NOMO-1 treated with DMSO at 0.1 percent for 48 hours (cell line): ENCODE results near the gene VMO1.

ENCODE experiments used
- DNase-seq: peaks from one replicate; lab custom pipeline; 2025; ENCODE audit not compliant: unreplicated experiment; lab: John Stamatoyannopoulos, UW

Gene VMO1

DNA sequence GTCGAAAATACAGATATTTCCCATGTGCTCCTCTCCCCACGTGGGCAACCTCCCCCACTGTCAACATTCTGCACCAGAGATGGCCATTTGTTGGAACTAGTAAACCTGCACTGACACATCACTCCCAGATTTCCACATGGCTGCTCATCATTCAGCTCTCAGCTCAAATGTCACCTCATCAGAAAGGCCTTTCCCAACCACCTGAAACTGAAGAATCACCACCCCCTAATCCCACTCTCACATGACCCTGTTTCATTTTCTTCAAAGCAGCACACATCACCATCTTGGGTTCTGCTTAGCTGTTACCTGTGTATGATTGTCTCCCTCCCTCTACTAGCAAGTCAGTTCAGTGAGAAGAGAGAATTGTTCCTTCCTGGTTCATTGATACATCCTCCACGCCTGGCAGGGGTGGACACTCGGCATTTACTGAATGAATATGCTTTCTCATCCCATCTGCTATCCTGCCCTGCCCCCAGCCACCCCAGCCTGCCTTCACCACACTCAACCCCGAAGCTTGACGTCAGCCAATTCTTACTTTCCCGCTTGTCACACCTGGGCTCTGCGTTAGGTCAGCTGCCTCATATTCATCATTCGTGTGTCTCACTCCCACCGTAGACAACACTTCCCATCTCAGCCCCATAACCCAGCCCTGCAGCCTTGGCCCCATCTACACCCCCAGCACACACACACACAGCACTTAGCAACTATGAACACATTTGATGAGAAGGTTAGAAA, 14.5 kb upstream of the VMO1 start:
- DNase-seq = no peak

DNA sequence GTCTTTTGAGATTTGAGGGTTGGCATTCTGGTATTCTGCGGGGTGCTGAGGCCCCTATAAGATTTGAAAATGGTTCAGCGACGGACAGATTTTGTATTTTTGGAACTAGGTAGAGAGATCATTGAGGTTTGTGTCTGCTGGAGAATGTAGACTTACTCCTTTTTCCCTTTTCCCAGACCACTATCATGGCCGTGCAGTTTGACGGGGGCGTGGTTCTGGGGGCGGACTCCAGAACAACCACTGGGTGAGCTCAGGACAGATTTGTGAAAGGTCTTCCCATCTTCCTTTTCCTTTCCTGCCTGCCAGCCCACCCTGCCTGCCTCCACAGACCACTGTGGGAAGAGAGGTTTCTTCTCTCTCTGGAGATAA, 10.4 kb upstream of the VMO1 start:
- DNase-seq = peak; percentile 1

DNA sequence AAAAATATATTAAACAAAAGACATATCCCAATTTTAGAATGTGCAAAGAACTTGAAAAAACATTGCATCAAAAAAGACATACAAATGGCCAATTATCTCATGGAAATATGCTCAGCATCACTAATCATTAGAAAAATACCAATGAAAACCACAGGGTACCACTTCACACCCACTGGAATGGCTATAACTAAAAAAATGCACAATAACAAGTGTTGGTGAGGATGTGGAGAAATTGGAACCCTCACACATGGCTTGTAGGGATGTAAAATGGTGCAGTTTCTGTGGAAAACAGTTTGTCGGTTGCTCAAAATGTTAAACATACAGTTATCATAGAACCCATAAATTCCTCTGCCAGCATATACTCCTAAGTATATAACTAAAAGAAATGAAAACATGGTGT, 9.0 kb upstream of the VMO1 start:
- DNase-seq = no peak

DNA sequence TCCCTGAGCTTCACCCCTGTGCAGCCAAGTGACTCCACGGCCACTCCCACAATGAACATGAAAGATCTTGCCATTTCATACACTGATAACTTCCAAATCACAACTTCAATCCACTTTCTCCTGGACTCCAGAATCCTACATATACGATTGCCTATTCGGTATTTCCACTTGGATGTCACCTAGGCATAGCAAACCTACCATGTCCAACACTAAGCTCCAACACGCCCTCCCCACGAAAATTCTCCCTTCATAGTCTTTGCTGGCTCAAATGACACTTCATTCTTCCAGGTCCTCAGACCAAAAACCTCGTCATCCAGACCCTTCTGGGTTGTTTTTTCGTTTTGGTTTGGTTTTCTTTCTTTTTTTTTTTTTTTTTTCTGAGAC, 4.5 kb upstream of the VMO1 start:
- no peak for DNase-seq

DNA sequence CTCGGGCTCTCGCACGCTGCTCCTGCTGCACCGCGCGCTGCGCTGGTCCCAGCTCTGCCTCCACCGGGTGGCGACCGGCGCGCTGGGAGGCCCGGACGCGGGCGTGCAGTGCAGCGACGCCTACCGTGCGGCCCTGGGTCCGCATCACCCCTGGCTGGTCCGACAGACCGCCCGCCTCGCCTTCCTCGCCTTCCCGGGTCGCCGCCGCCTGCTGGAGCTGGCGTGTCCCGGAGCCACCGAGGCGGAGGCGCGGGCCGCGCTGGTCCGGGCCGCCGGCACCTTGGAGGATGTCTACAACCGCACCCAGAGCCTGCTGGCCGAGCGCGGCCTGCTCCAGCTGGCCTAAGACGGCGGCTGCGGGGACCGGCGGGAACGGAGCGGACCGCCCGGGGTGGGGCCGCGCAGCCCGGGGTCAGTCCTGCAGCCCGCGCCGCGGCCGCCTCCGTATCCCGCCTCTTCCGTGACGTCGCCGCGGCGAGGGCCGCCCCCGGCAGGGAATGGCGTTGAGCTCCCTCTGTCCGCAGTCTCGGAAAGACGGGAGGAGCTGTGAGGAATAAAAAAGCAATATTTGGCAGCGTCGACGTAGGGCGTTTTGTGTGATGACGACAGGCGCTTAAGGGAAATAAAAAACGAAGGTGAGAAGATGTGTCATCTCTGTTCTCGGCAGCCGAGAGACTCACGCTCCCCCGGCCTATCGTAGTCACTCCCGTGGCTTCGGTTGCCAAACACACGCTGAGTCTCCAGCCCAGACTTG, 4.0 kb upstream of the VMO1 start:
- peak; percentile 74 for DNase-seq

DNA sequence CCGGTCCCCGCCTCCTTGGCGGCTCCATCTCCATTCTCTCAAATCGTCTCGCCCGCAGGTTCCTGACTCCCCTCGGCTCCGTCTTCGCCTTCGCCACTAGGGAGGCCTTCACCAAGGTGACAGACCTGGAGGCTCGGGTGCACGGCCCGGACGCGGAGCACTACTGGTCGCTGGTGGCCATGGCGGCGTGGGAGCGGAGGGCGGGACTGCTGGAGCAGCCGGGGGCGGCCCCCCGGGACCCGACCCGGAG, 3.5 kb upstream of the VMO1 start:
- DNase-seq = peak; percentile 62

DNA sequence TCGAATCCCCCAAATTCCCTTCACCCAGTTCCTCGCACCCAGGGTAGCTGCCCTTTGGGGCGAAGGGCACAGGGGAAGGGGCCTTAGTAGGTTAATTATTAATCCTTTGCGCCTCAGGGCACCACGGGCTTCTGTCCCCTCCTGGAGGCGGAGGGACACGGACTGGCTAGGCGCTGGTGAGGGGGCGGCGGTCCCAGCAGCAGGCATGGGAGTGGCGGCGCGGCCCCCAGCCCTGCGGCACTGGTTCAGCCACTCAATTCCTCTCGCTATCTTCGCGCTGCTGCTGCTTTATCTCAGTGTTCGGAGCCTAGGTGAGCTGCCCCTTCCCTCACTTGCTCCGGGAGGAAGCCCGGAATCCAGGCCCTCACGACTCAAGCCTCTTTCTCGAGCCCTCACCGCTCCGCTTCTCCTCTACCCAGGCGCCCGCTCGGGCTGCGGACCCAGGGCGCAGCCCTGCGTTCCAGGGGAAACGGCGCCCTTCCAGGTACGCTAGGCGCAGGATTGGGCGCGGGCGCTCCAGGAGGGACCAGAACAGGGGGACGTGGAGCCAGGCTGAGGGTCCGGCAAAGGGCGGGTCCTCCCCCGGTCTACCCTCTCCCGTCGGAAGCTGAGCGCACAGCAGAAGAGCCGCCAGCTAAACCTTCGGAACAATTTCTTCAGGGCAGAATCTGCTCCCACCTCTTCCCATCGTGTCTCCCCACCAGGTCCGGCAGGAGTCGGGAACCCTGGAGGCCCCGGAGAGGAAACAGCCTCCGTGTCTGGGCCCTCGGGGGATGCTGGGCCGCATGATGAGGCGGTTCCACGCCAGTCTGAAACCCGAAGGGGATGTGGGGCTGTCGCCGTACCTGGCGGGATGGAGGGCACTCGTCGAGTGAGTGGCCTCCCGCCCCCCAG, 2.9 kb upstream of the VMO1 start, which contains the start of gene GLTPD2:
TSS of gene GLTPD2 (plus strand) at position 158 of the 894 bp plus-strand sequence. CDS start at position 206, 48 bp downstream.
- DNase-seq = no peak

DNA sequence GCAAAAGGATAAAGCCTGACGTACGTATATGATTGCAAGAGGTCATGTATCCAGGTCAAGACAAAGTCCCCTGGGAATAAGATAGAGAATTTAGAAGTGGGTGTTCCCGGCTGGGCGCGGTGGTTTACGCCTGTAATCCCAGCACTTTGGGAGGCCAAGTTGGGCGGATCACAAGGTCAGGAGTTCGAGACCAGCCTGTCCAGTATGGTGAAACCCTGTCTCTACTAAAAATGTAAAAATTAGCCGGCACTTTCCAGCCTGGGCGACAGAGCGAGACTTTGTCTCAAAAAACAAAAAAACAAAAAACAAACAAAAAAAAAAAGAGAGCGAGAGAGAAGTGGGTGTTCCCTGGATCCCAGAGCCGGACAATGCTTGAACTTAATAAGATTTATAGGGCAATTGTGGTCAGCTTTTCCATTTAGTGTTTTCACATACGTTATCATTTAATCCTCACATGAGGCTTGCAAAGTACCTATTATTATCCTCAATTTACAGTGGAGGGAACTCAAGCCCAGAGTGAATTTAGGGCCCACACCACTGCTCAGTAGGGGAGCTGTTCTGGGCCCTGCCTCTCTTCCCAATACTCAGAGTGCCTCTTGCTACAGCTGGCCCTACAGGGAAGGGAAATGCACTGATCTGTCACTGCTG, 2.1 kb upstream of the VMO1 start:
- DNase-seq = no peak

DNA sequence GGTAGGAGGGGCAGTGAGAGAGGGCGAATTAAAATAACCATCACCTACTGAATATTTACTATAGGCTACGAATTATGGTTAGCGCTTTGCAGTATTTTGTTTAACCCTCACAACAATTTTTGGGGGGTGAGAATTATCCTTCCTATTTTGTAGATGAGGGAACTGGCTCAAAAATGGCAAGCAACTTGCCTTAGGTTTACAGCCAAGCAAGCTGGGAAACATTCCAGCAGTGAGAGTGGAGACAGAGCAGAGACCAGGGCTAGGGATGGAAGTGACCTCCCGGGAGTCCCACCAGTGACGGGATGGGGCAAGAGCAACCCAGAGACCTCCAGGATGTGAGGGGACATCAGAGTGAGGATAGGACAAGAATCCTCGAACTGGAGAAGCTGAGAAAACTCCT, 352 bp upstream of the VMO1 start:
- DNase-seq = no peak

DNA sequence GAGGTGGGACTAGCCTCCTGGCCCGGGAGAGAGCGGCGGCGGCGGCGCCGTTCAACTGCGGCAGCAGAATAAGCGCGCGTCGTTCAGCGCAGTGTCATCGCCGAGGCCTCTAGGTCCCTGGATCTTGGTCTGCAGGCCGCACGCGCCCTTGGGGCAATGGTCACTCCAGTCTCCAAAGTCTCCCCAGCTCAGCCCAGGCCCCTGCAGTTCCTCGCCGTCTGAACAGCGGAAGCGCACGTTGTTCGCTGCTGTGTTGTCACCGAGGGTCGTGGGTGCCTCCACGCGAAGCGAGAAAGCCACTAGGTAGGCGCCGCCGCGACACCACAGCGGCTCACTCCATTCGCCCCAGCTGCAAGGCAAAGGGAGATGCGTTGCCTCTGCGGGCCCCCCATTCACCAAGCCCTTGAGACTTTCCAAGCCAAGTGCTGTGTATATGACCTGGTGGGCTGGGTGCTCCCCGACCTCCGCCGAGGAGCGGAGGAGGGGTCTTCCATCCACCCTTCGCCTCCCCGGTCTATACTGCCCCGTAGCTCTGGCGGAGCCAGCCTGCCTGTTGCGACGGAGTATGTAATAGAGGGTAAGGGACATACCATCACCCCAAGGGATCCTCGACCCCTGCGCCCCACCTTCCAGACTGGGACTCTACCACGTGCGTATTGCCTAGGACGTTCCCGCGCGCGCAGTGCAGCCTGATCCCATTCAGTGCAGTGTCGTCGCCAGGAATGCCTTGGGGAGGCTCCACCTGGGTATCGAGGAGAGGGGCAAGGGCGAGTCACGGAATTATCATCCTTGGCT, 656 bp downstream of the VMO1 start:
- no peak for DNase-seq

DNA sequence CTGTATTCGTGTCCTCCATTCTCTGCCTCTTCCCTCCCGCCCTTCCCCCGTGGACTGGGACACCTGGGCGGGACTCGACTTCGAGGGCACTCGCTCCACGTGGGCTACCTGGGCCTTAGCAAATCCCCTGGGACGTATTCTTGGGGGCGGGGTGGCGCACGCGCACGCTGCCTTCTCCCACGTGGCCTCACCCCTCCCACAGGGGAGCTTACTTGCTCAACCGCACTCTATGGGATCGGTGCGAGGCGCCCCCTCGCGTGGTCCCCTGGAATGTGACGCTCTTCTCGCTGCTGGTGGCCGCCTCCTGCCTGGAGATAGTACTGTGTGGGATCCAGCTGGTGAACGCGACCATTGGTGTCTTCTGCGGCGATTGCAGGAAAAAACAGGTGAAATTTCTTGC, 3.5 kb downstream of the VMO1 start:
- peak; percentile 15 for DNase-seq

DNA sequence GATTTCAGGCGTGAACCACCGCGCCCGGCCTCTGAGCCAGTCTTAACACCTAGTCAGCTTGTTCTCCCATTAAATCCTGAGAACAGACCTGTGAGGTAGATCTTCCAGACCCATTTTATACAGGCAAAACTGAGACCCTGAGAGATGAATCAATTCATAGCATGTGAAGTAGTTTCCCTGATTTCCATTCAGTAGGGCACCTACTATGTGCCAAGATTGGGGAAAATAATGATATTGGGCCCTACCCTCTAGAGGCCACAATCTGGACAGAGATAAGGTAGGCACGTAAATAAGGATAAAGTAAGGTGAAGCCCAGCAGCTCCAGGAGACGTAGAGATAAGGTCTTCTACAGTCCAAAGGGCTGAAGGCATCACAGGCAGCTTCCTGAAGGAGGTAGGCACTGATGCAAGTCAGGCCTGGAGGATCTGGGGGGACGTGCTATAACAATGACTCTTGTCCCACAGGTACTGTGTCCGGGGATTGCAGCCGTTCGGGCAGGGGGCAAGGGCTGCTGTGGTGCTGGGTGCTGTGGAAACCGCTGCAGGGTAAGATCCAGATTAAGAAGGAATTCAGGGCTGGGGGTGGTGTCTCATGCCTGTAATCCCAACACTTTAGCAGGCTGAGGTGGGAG, 5.7 kb downstream of the VMO1 start:
- no peak for DNase-seq

DNA sequence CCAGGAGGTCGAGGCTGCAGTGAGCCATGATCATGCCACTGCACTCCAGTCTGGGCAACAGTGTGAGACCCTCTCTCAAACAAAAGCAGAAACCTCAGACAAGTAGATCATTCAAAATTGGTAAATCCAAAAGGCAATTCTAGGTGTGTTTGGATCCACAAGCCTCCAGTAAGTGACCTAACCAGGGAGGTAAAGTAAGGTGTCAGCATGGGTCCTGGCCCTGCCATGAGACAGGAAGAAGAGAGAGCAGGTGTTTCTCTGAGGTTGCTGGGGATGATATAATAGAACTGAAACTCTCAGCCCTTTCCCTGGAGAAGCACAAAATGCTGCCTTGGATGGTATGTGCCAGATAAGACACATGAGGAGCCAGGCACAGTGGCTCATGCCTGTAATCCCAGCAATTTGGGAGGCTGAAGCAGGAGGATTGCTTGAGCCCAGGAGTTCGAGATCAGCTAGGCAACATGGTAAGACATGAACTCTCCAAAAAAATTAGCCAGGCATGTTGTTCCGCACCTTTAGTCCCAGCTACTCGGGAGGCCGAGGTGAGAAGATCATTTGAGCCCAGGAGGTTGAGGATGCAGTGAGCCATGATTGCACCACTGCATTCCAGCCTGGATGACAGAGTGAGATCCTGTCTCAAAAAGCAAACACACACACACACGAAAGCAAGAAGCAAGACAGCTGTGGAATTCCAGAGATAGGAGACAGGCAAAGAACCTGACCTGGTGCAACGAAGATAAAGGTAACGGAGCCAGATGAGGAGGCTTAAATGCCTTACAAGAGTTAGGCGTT, 8.0 kb downstream of the VMO1 start:
- DNase-seq = no peak

DNA sequence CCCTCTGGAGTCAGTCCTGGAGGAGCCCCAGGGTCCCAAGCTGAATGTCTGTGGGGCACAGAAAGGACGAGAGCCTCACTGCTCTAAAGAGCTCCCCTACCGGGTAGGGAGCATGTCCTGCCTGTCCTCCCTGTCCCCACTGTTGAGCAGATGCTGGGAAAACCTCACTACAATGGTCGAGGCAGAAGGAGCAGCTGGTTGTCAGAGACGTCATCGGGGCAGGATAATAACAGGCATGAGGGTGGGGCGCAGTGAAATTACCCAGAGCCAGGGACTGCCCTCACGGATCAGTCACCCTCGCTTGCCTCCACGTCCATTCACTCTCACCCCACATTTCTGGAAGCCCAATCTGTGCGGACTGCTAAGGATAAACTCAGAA, 13.9 kb downstream of the VMO1 start:
- no peak for DNase-seq

DNA sequence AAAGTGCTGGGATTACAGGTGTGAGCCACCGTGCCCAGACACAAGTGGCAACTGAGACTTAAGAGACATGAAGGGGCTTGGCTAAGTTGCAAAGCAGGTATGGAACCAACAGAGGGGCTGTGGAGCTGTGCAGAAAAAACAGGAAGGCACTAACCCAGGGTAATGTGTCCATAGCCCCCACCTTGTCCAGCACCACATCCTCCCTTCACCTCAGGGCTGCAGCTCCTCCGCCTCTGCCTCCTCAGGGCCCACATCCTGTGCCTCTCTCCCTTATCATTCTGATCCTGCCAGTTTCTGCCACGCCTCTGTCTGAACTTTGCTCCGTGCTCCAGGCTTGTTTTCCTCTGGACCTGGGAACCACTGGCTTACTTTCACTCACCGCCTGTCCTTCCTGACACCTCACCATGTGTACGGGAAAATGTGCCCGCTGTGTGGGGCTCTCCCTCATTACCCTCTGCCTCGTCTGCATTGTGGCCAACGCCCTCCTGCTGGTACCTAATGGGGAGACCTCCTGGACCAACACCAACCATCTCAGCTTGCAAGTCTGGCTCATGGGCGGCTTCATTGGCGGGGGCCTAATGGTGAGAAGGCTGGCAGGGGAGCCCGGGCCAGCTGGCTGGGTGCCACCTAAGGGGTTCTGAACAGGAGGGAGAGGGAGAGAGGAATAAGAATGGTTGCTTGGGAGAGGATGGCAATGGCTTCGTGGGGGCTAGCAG, 14.5 kb downstream of the VMO1 start, which contains the start of gene TM4SF5:
TSS of gene TM4SF5 (plus strand) at position 368 of the 716 bp plus-strand sequence. CDS start at position 405, 37 bp downstream.
- no peak for DNase-seq

DNA sequence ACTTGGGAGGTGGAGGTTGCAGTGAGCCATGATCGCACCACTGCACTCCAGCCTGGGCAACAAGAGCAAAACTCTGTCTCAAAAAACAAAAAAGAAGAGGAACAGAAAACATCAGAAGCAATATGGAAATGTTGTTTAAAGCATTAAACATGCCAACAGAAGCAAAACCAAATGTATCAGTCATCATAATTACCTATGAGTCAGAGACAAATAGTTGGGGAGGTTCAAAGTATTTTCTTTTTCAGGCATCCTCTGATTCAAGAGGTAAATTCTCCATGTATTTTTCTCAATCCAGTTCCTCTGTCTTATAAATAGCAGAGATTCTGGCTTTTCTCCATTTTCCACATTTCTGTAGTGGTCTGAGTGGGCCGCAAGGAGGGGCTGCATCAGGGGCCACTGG, 16.5 kb downstream of the VMO1 start:
- DNase-seq = no peak

DNA sequence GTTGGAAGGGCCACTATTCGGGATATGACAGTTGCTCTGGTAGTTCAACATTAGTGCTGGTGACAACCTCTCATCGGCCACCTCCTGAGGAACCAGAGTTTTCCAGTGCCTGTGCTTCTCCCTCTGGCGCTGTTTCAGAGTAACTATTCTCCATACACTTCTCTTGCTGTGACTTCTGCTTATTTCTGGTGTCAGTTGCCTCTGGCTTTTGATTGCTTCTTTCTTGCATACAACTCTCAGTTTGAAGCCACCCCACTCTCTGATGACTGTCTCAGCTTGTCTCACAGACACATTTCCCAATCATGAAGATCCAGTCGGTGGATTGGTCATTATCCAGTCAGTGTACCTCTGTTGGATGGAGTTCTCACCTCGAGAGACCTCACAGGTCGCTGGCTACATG, 17.9 kb downstream of the VMO1 start:
- peak; percentile 55 for DNase-seq

DNA sequence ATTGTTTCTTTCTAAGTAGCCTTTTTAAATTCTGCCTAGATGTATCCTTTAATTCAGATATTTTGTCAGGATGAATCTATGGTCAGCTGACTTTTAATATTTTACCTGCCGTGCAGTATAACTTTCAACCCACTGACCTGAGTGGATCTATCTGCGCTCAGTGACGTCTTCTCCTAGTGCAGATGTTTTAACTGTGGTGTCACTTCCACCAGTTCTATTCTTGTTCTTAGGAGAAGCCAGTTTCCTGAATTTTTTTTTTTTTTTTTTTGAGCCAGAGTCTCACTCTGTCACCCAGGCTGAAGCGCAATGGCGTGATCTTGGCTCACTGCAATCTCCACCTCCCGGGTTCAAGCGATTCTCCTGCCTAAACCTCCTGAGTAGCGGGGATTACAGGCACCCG, 19.4 kb downstream of the VMO1 start:
- DNase-seq = no peak

DNA sequence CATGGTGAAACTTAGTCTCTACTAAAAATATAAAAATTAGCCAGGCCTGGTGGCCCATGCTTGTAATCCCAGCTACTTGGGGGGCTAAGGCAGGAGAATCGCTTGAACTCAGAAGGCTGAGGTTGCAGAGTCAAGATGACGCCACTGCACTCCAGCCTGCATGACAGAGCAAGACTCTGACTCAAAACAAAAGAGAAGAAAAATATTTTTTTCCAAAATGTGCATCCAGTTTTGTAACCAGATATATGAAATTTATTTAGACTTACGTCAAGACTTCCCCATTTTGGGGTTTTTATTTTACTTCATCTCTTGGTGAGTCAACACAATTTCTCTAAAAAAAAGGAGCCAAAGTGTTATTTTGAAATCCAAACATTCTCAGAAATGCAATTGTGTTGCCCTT, 20.0 kb downstream of the VMO1 start:
- DNase-seq = peak; percentile 80
